ENCODE results near the gene CSRP3. TPM values are rescaled to one million over a fixed set of nuclear protein-coding genes. Genes with fewer than 3 reads are reported as not detected.

CSRP3 gene
- total RNA-seq, 4 donors from 2014 or later, result not detected

Other genes starting within 250 kb of the CSRP3 start
- under 1 TPM in 1 of 4 donors, not detected in 3; 0.19 TPM for gene MRGPRX2, start 141.3 kb downstream of the CSRP3 start, total RNA-seq
- gene ZDHHC13, start 84.8 kb downstream of the CSRP3 start, total RNA-seq, result 10 to 100 TPM; 45.8 to 64.9 (median 58.1) TPM
- gene E2F8, start 39.0 kb upstream of the CSRP3 start, total RNA-seq, result 10 to 100 TPM in 1 of 4 donors, 1 to 10 TPM in 3; 4.0 to 11.7 (median 4.7) TPM